Measurements from ENCODE around the gene FIGN.

GRCh38 chr2:163733956-163734355, 1.9 kb downstream of the FIGN start:
- TF ChIP-seq, protein P1, sequence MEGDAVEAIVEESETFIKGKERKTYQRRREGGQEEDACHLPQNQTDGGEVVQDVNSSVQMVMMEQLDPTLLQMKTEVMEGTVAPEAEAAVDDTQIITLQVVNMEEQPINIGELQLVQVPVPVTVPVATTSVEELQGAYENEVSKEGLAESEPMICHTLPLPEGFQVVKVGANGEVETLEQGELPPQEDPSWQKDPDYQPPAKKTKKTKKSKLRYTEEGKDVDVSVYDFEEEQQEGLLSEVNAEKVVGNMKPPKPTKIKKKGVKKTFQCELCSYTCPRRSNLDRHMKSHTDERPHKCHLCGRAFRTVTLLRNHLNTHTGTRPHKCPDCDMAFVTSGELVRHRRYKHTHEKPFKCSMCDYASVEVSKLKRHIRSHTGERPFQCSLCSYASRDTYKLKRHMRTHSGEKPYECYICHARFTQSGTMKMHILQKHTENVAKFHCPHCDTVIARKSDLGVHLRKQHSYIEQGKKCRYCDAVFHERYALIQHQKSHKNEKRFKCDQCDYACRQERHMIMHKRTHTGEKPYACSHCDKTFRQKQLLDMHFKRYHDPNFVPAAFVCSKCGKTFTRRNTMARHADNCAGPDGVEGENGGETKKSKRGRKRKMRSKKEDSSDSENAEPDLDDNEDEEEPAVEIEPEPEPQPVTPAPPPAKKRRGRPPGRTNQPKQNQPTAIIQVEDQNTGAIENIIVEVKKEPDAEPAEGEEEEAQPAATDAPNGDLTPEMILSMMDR (IDR thresholded peaks at IDR 0.05; ENCODE audit: low read length), result no peak
- TF ChIP-seq EZH2 (IDR thresholded peaks at IDR 0.05; ENCODE audit: borderline replicate concordance, low read length), result no peak
